NK-92 (cell line): Measurements from ENCODE around the gene ZNF211.

ENCODE experiments used
- DNase-seq: peaks from one replicate; lab custom pipeline; 2025; ENCODE audit not compliant: unreplicated experiment; lab: John Stamatoyannopoulos, UW

The ZNF211 gene

DNA sequence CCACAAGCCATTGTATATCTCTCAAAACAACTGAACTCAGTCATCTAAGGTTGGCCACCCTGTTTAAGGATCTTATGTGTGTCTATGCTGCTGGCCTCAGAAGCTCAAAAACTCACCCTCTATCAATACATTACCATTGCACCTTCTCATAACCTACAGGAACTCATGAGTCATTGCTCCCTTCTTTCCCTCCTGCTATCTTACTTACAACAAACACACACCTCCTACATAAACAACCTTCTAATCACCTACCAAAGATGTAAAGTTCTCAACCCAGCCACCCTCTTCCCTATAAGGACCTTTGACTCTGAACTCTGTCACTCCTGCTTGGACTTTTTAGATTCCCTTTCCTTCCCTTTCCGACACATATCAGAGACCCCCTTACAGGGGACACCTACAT lies 22.5 kb downstream of the ZNF211 start:
- DNase-seq, result no peak

DNA sequence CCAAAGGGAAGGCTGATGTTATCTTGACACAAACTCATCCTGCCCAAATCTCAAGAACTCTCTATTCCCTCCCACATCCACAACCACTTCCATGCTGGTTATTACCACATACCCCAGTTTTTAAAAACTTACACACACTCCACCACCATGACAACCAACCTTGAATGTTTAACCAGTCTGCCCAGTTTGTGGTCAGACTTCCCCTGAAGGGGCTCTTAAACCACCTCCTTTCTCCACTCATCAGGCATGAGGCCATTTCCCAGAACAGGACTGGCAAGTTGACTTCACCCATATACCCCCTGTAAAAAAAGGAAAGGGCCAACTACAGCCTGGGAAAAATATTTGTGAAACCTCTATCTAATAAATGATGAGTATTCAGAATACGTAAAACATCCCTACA lies 23.4 kb downstream of the ZNF211 start:
- DNase-seq, result no peak

DNA sequence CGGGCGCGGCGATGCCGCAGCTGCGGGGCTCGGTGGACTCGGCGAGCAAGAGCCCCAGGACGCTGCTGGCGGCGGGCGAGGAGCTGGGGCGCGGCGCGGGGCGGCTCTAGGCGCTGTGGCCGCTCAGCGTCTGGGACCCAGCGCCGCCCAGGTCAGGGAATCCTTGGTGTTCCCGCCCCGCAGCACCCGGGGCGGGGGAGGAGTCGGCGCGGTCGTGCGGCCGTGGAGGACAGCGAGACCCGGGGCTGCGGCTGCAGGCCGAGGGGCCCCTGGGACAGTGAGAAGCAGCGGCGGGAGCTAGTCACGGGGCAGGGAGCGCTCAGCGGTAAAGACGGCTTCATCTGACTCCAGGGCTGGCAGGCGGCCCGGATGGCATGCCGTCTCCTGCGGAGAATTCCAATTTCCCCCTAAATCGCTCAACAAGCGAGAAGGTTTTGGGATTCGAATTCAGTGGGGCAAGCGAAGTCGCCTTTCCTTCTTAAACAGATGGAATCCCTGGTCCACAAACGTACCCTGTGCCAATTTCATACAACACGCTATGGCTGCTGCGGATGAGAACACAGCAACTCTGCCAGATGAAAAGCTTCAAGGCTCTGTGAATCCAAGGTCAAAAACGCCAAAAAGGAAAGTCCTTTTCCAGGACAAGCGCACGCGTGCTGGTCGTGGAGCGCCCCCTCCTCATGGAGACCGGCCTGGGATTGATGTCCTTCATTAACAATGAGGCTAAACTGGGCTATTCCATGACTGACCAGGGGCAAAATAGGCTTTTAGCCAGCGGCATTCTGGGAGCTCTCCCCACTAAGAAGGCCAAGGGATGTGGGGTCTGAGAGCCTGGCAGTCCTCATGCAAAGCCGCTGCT lies 31.5 kb downstream of the ZNF211 start:
- no peak for DNase-seq

DNA sequence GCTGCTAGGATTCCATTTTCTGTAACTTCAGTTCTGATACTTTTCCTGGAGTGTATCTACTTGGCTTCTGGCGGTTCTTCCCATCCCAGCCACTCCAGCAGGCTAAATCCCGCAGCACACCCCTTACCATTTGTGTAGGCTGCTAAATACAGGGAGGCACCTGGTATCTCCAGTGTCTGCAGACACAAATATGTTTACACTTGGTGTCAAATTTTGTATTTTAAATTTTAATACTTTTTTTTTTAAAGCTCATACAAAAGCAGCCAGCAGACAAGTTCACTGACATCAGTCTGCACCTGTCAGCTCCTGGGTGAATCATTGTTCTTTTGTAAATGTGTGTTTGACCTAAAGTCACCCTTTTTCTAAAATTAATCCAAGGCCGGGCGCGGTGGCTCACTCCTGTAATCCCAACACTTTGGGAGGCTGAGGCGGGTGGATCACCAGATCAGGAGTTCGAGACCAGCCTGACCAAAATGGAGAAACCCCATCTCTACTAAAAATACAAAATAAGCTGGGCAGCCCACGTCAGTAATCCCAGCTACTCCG lies 32.4 kb downstream of the ZNF211 start:
- no peak for DNase-seq

DNA sequence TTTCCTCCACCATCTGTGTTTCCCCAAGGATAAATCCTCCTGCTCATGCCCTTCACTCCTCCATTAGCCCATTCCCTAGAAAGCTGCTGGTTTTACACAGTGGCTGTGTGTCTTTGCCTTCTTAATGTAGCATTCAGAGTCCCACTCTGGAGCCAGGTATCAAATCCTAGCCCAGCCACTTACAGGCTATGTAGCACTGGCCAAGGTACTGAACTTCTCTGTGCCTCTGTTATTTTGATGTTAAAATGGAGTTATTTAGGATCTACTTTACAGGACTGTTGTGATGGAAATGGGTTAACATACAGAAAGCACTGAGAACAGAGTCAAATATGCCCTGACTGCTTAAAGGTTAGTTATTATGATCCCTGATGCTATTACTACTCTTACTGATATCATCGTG lies 34.3 kb downstream of the ZNF211 start:
- no peak for DNase-seq

DNA sequence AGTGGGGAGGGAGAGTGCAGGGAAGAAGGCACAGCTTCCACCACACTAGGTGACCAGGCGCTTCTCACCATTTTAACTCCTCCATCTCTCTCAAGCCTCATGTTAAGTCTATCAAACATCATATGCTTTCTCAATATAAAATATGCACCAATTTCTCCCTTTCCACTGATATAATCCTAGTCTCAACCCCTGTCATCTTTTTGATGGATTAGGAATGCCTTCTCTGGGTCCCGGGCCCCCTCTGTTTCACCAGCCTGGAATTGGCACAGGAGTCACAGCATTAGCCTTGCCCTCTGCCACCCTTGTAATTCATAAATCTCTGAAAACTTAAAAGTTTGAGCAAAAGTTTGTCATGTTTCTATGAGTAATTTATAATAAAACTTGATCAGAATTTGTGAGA lies 35.7 kb downstream of the ZNF211 start, which contains the start of gene ZSCAN4:
Gene ZSCAN4 (plus strand): TSS at position 301 of the 400 bp plus-strand sequence. CDS start 7,211 bp downstream, outside the sequence.
- DNase-seq, result no peak

DNA sequence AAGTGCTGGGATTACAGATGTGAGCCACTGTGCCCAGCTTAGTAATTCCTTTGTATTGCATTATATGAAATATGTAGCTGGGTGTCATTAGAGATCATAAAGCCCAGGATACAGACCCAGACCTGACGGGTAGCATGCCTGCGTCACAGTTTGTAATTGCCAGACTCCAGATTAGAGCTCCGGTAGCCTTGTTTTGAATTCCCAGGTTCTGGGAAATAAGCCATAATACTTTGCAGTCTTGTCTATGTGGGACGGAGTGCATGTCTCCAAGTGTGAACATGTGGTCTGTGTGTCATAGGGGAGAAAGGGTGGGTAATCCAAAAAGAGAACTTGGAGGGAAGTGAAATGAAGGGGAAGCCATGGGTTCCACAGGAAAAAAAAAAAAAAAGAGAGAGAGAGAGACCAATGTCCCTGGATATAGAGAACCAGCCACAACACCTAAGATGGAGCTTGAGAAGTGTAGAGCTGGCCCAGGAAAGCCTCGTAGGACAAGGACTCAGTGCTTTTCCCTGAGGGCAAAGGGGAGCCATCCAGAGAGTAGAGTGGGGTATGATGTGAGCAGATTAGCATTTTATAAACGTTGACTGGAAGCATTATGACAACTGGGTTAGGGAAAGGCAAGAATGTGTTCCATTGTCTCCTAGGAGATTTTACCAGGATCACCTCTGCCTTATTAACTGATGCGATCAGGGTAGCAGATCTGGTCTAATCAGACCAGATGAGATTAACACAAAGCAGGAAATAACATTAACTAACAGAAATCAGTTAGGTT lies 38.3 kb downstream of the ZNF211 start:
- no peak for DNase-seq

DNA sequence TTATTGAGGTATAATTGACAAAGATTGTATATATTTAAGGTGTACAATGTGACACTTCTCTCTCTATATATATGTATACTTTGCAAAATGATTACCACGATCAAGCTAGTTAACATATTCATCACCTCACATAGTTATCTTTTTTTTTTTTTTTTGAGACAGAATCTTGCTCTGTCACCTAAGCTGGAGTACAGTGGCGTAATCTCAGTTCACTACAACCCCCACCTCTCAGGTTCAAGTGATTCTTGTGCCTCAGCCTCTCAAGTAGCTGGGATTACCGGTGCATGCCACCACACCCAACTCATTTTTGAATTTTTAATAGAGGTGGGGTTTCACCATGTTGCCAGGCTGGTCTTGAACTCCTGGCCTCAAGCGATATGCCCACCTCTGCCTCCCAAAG lies 39.5 kb downstream of the ZNF211 start:
- DNase-seq, result no peak

DNA sequence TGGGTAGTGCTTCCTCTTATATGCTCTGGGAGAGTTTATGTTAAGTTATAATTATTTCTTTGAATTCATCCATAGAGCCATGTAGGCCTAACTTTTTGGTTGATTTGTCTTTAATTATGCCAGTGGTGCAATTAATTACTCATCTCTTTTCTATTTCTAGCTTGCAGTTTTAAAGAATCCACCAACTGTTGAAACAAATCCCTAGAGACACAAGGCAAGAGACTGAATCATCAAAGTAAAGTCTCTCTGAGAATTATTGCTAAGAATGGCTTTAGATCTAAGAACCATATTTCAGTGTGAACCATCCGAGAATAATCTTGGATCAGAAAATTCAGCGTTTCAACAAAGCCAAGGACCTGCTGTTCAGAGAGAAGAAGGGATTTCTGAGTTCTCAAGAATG lies 42.9 kb downstream of the ZNF211 start:
- no peak for DNase-seq

DNA sequence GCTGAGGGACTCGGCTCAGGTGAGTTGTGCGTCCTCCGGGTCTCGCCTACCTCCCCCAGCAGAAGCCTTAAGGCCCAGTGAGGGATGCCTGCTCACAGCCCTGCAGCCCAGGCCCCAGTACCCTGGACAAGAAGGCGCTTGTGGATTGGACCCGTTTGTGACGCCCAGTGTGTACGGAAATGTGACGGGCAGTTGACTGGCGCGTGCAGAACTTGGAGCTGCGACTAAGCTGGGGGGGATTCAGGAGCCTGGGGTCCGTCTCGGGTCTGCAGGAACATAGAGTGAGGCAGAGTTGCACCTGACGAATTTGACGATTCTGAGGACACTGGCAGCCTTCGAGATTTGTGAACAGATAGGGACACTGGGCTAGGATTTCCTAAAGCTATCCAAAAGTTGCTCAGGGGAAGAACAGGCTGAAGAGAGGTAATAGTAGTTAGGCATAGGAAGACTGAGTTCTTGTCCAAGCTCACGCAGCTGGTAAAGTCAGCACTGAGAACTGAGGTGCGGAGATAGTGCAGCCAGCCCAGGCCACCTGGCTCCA lies 49.3 kb downstream of the ZNF211 start:
- DNase-seq, result no peak

DNA sequence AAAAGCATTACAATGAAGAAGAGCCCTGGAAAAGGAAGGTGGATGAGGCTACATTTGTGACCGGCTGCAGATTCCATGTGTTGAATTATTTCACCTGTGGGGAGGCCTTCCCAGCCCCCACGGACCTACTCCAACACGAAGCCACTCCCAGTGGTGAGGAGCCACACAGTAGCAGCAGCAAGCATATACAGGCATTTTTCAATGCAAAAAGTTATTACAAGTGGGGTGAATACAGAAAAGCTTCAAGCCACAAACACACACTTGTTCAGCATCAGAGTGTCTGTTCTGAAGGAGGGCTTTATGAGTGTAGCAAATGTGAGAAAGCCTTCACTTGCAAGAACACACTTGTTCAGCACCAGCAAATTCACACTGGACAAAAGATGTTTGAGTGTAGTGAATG lies 53.8 kb downstream of the ZNF211 start:
- no peak for DNase-seq

DNA sequence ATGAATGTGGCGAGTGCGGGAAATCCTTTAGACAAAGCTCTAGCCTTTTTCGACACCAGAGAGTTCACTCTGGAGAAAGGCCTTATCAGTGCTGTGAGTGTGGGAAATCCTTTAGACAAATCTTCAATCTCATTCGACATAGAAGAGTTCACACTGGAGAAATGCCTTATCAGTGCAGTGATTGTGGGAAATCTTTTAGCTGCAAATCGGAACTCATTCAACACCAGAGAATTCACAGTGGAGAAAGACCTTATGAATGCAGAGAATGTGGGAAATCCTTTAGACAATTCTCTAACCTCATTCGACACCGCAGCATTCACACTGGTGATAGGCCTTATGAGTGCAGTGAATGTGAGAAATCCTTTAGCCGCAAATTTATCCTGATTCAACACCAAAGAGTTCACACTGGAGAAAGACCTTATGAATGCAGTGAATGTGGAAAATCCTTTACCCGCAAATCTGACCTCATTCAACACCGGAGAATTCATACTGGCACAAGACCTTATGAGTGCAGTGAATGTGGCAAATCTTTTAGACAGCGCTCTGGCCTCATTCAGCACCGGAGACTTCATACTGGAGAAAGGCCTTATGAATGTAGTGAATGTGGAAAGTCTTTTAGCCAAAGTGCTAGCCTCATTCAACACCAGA lies 54.5 kb downstream of the ZNF211 start:
- DNase-seq, result no peak

DNA sequence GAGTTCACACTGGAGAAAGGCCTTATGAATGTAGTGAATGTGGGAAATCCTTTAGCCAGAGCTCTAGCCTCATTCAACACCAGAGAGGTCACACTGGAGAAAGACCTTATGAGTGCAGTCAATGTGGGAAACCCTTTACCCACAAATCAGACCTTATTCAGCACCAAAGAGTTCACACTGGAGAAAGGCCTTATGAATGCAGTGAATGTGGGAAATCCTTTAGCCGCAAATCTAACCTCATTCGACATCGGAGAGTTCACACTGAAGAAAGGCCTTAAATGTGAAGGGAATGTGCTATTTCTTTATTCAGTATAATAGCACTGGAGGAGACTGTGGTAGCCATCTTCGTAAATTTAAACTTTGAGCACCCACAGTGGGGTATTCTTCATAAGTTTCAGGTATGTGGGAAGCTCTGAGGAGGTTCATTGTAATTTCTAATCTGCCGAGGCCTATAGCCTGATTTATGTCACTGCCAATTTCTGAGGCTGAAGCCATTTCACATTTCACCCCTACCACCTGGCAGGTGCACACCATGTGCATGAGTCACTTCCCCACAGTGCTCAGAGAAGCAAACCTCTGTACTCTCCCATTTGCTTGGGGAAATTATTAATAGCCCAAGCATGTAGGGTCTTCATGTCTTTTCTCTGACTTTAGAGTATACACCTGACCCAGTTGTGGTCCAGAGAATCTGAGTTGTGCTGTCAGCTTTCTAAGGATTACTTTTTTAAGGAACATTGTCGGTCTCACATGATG lies 55.2 kb downstream of the ZNF211 start:
- DNase-seq, result no peak

DNA sequence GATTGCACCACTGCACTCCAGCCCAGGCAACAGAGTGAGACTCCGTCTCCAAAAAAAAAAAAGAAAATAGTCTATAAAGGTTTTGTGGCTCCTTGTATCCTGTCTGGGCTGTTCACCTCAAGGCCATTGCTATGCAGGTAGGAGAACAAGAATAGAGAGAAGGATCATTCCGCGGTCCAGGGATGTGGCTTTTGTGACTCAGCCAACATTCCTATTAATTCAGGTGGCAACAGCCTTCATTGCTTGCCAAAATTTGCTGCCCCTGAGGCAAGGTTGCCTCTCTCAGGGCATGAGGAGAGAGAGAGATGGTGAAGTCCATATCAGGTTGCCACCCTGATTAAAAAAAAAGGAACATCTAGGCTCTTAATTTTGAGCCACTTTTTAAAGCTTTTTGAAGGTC lies 56.8 kb downstream of the ZNF211 start:
- DNase-seq, result no peak
